Measurements from ENCODE around the gene LOXHD1.

The LOXHD1 gene

GRCh38 chr18:46675112-46675511 is 18.1 kb upstream of the LOXHD1 start:
- DNase-seq: no peak

- DNase-seq: peak; percentile 7
Observed at GRCh38 chr18:46672062-46672970, 15.3 kb upstream of the LOXHD1 start.

GRCh38 chr18:46668694-46669093 is 11.7 kb upstream of the LOXHD1 start:
- no peak for DNase-seq

GRCh38 chr18:46668135-46668534 is 11.1 kb upstream of the LOXHD1 start:
- DNase-seq: no peak

- no peak for DNase-seq
Observed at GRCh38 chr18:46663539-46663938, 6.5 kb upstream of the LOXHD1 start.

GRCh38 chr18:46660957-46661749 is 4.1 kb upstream of the LOXHD1 start:
- peak; percentile 31 for DNase-seq

- DNase-seq: no peak
Observed at GRCh38 chr18:46659484-46659883, 2.5 kb upstream of the LOXHD1 start.

GRCh38 chr18:46656326-46657114 is 500 bp downstream of the LOXHD1 start:
- no peak for DNase-seq

- DNase-seq: no peak
Observed at GRCh38 chr18:46652372-46652771, 4.6 kb downstream of the LOXHD1 start.

- no peak for DNase-seq
Observed at GRCh38 chr18:46650681-46651080, 6.3 kb downstream of the LOXHD1 start.

- no peak for DNase-seq
Observed at GRCh38 chr18:46649071-46649862, 7.8 kb downstream of the LOXHD1 start.

GRCh38 chr18:46646468-46646867 is 10.6 kb downstream of the LOXHD1 start:
- no peak for DNase-seq

- DNase-seq: no peak
Observed at GRCh38 chr18:46642561-46642960, 14.5 kb downstream of the LOXHD1 start.

GRCh38 chr18:46641917-46642316 is 15.1 kb downstream of the LOXHD1 start:
- DNase-seq: peak; percentile 36

- no peak for DNase-seq
Observed at GRCh38 chr18:46639386-46639785, 17.6 kb downstream of the LOXHD1 start.

GRCh38 chr18:46636040-46636630 is 20.9 kb downstream of the LOXHD1 start:
- no peak for DNase-seq

- no peak for DNase-seq
Observed at GRCh38 chr18:46632401-46633071, 24.5 kb downstream of the LOXHD1 start.

- DNase-seq: no peak
Observed at GRCh38 chr18:46630991-46631390, 26.0 kb downstream of the LOXHD1 start.

GRCh38 chr18:46630160-46630559 is 26.9 kb downstream of the LOXHD1 start:
- DNase-seq: no peak

- DNase-seq: no peak
Observed at GRCh38 chr18:46629361-46629760, 27.7 kb downstream of the LOXHD1 start.

- DNase-seq: no peak
Observed at GRCh38 chr18:46628206-46628605, 28.8 kb downstream of the LOXHD1 start.
